ENCODE results near the gene CCDC24.

- TF ChIP-seq CEBPB (IDR thresholded peaks at IDR 0.05; ENCODE audit: low read depth, low read length) (0 out of 2 replicates have a peak, but pooled peaks have one; percentile 8), CTCF (conservative IDR thresholded peaks at IDR 0.05; ENCODE audit: low read depth, low read length) (no peak), POLR2A (IDR thresholded peaks at IDR 0.05; ENCODE audit: low read depth, low read length) (no peak), BHLHE40 (IDR thresholded peaks at IDR 0.05; ENCODE audit: low read depth, low read length) (no peak)
Observed at GRCh38 chr1:44040846-44041245, 49.4 kb downstream of the CCDC24 start.
